HepG2 (cell line): ENCODE results near the gene DISP2. TPM values are rescaled to one million over a fixed set of nuclear protein-coding genes. Genes with fewer than 3 reads are reported as not detected.

Experiments used
- CBFB ChIP-seq: sonication (generic); formaldehyde crosslinking; IDR thresholded peaks from 2 replicates; pipeline ENCODE4 v1.4.0; 2020; ENCODE audit warnings: missing genetic modification reagents
- CEBPG ChIP-seq: IDR thresholded peaks from 2 replicates; pipeline ENCODE4 v1.6.1; 2016
- HOXD1 ChIP-seq: sonication (generic); formaldehyde crosslinking; IDR thresholded peaks from 2 replicates; pipeline ENCODE4 v1.5.0; 2020; ENCODE audit warnings: missing genetic modification reagents
- IKZF4 ChIP-seq: sonication (generic); formaldehyde crosslinking; IDR thresholded peaks from 2 replicates; pipeline ENCODE4 v1.5.1; 2020; ENCODE audit warnings: borderline replicate concordance, mild to moderate bottlenecking, low read depth, missing genetic modification reagents; ENCODE audit errors: not compliant biosample characterization
- NR1H2 ChIP-seq: sonication (generic); formaldehyde crosslinking; IDR thresholded peaks from 2 replicates; pipeline ENCODE4 v1.8.1; 2022; ENCODE audit warnings: low read depth, missing genetic modification reagents, borderline replicate concordance
- SATB2 ChIP-seq: sonication (generic); formaldehyde crosslinking; IDR thresholded peaks from 2 replicates; pipeline ENCODE4 v1.5.0; 2020; ENCODE audit warnings: missing genetic modification reagents
- THYN1 ChIP-seq: sonication (generic); formaldehyde crosslinking; IDR thresholded peaks from 2 replicates; pipeline ENCODE4 v1.8.1; 2023; ENCODE audit warnings: low read depth, mild to moderate bottlenecking, moderate library complexity, missing genetic modification reagents, borderline replicate concordance
- ZNF234 ChIP-seq: sonication (generic); formaldehyde crosslinking; conservative IDR thresholded peaks from 2 replicates; pipeline ENCODE4 v1.5.1; 2020; ENCODE audit warnings: mild to moderate bottlenecking, missing genetic modification reagents
- ZNF331 ChIP-seq: sonication (generic); formaldehyde crosslinking; IDR thresholded peaks from 2 replicates; pipeline ENCODE4 v1.4.0; 2020; ENCODE audit warnings: missing genetic modification reagents
- ZNF335 ChIP-seq: sonication (generic); formaldehyde crosslinking; IDR thresholded peaks from 2 replicates; pipeline ENCODE4 v1.4.0; 2020; ENCODE audit warnings: missing genetic modification reagents
- ZNF562 ChIP-seq: sonication (generic); formaldehyde crosslinking; IDR thresholded peaks from 2 replicates; pipeline ENCODE4 v1.8.0; 2022; ENCODE audit warnings: missing genetic modification reagents, borderline replicate concordance
- ZNF580 ChIP-seq: IDR thresholded peaks from 2 replicates; pipeline ENCODE4 v1.6.1; 2016; ENCODE audit warnings: low read depth, borderline replicate concordance
- ZNF674 ChIP-seq: sonication (generic); formaldehyde crosslinking; IDR thresholded peaks from 2 replicates; pipeline ENCODE4 v1.5.0; 2020; ENCODE audit warnings: low read depth, mild to moderate bottlenecking, missing genetic modification reagents
- ZNF710 ChIP-seq: sonication (generic); formaldehyde crosslinking; IDR thresholded peaks from 2 replicates; pipeline ENCODE4 v1.5.0; 2020; ENCODE audit warnings: mild to moderate bottlenecking, missing genetic modification reagents, borderline replicate concordance
- polyA plus RNA-seq, 8 experiments: library from polyadenylated mRNA; depleted of rRNA in 3 of 8; stranded (reverse) in 7 of 8; unstranded in 1 of 8; fragments of >200 nt; fragmentation: Illumina TruSeq in 4 of 8; extraction: Trizol in 4 of 8; gene quantifications; 2 replicates each; pipeline versions ENCODE4 v1.2.1 to v1.2.3, GENCODE V29; 2011 to 2016; ENCODE audit warnings: low read depth in 4 of 8, missing spikeins in 1 of 8, mixed read lengths in 1 of 8; ENCODE audit not compliant: insufficient read depth in 1 of 8
- total RNA-seq, 5 experiments: library from RNA; depleted of rRNA; stranded (reverse); fragments of >200 nt; fragmentation: Illumina TruSeq; extraction: Trizol; gene quantifications; 2 replicates each; pipeline ENCODE4 v1.2.3, GENCODE V29; 2016; ENCODE audit warnings: low read depth in 1 of 5
- TF ChIP-seq, protein P1 (sequence below): sonication (generic); formaldehyde crosslinking; IDR thresholded peaks from 2 replicates; pipeline ENCODE4 v1.5.1; 2020; ENCODE audit warnings: missing genetic modification reagents, mild to moderate bottlenecking, borderline replicate concordance
- TF ChIP-seq, protein P2 (sequence below): sonication (generic); formaldehyde crosslinking; IDR thresholded peaks from 2 replicates; pipeline ENCODE4 v1.4.0; 2020; ENCODE audit warnings: mild to moderate bottlenecking, missing genetic modification reagents
- TF ChIP-seq, protein P3 (sequence below), 2 experiments: sonication (generic) in 1 of 2; formaldehyde crosslinking in 1 of 2; IDR thresholded peaks; 2 replicates each; pipeline versions ENCODE4 v1.4.0 to v1.6.1; 2018 to 2020; ENCODE audit warnings: missing genetic modification reagents in 2 of 2, borderline replicate concordance in 1 of 2, low read depth in 1 of 2, mild to moderate bottlenecking in 1 of 2, missing biosample characterization in 1 of 2

Gene DISP2
- total and polyA plus RNA-seq, 2 of the 13 experiments (the other 11 are each of a cell fraction or from before 2014, with no cell fraction given) = 0.09 to 0.32 TPM

DNA sequence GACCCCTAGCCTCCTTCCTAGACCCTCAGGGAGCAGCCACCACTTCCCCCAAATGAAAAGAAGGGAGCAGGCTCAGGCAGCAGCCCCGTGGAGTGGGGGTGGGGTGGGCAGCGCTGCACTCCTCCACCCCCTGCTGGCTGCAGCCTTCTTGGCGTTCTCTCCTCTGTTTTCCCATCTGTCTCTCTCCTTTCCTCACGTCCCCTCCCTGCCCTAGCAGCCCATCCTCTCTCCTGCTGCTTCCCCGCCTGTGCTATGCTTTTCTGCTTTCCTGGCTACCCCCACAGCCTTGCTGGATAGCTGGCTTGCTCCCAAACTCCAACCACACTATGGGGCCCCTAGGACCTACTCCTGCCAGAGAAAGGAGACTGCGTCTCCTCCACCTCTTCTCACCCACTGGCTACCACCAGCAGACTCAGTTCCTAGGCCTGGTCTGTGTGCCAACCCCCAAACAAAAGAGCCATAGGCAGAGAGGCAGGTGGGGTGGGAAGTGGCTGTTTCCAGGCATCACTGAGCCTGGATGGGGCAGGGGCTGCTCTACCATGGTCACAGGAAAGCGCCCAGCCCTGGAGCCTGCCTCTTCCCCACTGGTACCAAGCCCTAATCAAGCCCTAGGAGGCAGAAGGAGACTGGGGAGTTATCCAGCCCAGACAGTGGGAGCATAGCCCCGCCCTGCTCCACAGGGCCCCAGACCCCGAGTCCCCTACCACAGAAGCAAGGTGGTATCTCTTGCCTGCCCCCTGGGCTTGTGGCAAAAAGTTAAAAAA, 3.4 kb upstream of the DISP2 start (continued):
- TF ChIP-seq ZNF335 (CRISPR knock-in tag) (no peak), ZNF234 (CRISPR knock-in tag) (no peak), HOXD1 (CRISPR knock-in tag) (no peak), ZNF580 (CRISPR knock-in tag) (no peak), ZNF562 (CRISPR knock-in tag) (no peak), NR1H2 (CRISPR knock-in tag) (no peak), SATB2 (CRISPR knock-in tag) (no peak), CBFB (CRISPR knock-in tag) (no peak), ZNF710 (CRISPR knock-in tag) (no peak), THYN1 (CRISPR knock-in tag) (no peak), ZNF674 (CRISPR knock-in tag) (no peak), ZNF331 (CRISPR knock-in tag) (no peak), IKZF4 (no peak), CEBPG (CRISPR knock-in tag) (no peak)
- TF ChIP-seq, protein P1, sequence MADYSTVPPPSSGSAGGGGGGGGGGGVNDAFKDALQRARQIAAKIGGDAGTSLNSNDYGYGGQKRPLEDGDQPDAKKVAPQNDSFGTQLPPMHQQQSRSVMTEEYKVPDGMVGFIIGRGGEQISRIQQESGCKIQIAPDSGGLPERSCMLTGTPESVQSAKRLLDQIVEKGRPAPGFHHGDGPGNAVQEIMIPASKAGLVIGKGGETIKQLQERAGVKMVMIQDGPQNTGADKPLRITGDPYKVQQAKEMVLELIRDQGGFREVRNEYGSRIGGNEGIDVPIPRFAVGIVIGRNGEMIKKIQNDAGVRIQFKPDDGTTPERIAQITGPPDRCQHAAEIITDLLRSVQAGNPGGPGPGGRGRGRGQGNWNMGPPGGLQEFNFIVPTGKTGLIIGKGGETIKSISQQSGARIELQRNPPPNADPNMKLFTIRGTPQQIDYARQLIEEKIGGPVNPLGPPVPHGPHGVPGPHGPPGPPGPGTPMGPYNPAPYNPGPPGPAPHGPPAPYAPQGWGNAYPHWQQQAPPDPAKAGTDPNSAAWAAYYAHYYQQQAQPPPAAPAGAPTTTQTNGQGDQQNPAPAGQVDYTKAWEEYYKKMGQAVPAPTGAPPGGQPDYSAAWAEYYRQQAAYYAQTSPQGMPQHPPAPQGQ (CRISPR knock-in tag) = no peak
- TF ChIP-seq, protein P2, sequence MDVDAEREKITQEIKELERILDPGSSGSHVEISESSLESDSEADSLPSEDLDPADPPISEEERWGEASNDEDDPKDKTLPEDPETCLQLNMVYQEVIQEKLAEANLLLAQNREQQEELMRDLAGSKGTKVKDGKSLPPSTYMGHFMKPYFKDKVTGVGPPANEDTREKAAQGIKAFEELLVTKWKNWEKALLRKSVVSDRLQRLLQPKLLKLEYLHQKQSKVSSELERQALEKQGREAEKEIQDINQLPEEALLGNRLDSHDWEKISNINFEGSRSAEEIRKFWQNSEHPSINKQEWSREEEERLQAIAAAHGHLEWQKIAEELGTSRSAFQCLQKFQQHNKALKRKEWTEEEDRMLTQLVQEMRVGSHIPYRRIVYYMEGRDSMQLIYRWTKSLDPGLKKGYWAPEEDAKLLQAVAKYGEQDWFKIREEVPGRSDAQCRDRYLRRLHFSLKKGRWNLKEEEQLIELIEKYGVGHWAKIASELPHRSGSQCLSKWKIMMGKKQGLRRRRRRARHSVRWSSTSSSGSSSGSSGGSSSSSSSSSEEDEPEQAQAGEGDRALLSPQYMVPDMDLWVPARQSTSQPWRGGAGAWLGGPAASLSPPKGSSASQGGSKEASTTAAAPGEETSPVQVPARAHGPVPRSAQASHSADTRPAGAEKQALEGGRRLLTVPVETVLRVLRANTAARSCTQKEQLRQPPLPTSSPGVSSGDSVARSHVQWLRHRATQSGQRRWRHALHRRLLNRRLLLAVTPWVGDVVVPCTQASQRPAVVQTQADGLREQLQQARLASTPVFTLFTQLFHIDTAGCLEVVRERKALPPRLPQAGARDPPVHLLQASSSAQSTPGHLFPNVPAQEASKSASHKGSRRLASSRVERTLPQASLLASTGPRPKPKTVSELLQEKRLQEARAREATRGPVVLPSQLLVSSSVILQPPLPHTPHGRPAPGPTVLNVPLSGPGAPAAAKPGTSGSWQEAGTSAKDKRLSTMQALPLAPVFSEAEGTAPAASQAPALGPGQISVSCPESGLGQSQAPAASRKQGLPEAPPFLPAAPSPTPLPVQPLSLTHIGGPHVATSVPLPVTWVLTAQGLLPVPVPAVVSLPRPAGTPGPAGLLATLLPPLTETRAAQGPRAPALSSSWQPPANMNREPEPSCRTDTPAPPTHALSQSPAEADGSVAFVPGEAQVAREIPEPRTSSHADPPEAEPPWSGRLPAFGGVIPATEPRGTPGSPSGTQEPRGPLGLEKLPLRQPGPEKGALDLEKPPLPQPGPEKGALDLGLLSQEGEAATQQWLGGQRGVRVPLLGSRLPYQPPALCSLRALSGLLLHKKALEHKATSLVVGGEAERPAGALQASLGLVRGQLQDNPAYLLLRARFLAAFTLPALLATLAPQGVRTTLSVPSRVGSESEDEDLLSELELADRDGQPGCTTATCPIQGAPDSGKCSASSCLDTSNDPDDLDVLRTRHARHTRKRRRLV = no peak
- TF ChIP-seq, protein P3, sequence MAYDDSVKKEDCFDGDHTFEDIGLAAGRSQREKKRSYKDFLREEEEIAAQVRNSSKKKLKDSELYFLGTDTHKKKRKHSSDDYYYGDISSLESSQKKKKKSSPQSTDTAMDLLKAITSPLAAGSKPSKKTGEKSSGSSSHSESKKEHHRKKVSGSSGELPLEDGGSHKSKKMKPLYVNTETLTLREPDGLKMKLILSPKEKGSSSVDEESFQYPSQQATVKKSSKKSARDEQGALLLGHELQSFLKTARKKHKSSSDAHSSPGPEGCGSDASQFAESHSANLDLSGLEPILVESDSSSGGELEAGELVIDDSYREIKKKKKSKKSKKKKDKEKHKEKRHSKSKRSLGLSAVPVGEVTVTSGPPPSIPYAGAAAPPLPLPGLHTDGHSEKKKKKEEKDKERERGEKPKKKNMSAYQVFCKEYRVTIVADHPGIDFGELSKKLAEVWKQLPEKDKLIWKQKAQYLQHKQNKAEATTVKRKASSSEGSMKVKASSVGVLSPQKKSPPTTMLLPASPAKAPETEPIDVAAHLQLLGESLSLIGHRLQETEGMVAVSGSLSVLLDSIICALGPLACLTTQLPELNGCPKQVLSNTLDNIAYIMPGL (CRISPR knock-in tag; IDR thresholded peaks at IDR 0.05; ENCODE audit: borderline replicate concordance in 1 of 2, low read depth in 1 of 2) = 0 out of 4 replicates have a peak, but pooled peaks of 1 of the 2 experiments have one; percentile 48
